Right cardiac atrium (tissue), 5 donors: ENCODE results near the gene MC1R. TPM values are rescaled to one million over a fixed set of nuclear protein-coding genes. Genes with fewer than 3 reads are reported as not detected.

Experiments used
- ATAC-seq, 2 donors: fragments of 200-7000 bp; cut with Tn5 transposase; one replicate each; pipeline versions ENCODE4 v1.8.0 to v1.9.1; 2020; ENCODE audit warnings: moderate library complexity in 2 of 2, mild to moderate bottlenecking in 1 of 2
- DNase-seq, 3 donors: peaks; one replicate each; pipeline ENCODE4 v3.0.0-alpha.2; 2020
- H3K27ac ChIP-seq: one replicate; pipeline ENCODE4 v1.5.1; 2013; ENCODE audit warnings: mild to moderate bottlenecking, low read length, control low read depth, moderate library complexity
- H3K27me3 ChIP-seq: one replicate; pipeline ENCODE4 v1.6.1; 2013; ENCODE audit not compliant: control insufficient read depth, insufficient read depth
- H3K4me1 ChIP-seq: one replicate; pipeline ENCODE4 v1.6.1; 2013; ENCODE audit warnings: low read length; ENCODE audit not compliant: control insufficient read depth, insufficient read depth
- H3K4me3 ChIP-seq: one replicate; pipeline ENCODE4 v1.5.1; 2013; ENCODE audit warnings: low read length, control low read depth
- H3K9me3 ChIP-seq: one replicate; pipeline ENCODE4 v1.6.1; 2013; ENCODE audit warnings: low read length; ENCODE audit not compliant: control insufficient read depth
- WGBS: extraction: QIAGEN DNeasy Blood & Tissue Kit; methylation state at CpG from one replicate; pipeline ENCODE4 v1.1.7; 2013; 5-methylcytosine and 5-hydroxymethylcytosine counted together
- intact Hi-C, 4 donors: fragments of 100-400 bp; cut with DNase I; formaldehyde crosslinking; loops; one replicate each; pipeline versions ENCODE4 v1.11.0 to v1.14.0; 2022 to 2023
- polyA plus RNA-seq: library from polyadenylated mRNA; stranded (reverse); fragments of 200-250 nt; gene quantifications from one replicate; pipeline ENCODE4 v1.2.3, GENCODE V29; 2013
- total RNA-seq, 4 donors: library from RNA; stranded (reverse); fragmentation: NEBNext Ultra II Directional; extraction: Animal tissue kit (Norgen Biotek cat#: 25700); gene quantifications; one replicate each; pipeline ENCODE4 v1.2.1, GENCODE V29; 2021
- donor health status: healthy with polysubstance abuse.
- donor health status: DM: no; HTN: yes; CAD: no.
- donor health status: DM: no; HTN: no; CAD: no.
- donor health status: DM: no; HTN: yes; CAD: no; lungs with severe emphysema.
- donor health status: DM: yes; HTN: yes; CAD: no.

The MC1R gene
- total and polyA plus RNA-seq, 5 donors: 1.3 to 2.6 (median 1.6) TPM

DNA sequence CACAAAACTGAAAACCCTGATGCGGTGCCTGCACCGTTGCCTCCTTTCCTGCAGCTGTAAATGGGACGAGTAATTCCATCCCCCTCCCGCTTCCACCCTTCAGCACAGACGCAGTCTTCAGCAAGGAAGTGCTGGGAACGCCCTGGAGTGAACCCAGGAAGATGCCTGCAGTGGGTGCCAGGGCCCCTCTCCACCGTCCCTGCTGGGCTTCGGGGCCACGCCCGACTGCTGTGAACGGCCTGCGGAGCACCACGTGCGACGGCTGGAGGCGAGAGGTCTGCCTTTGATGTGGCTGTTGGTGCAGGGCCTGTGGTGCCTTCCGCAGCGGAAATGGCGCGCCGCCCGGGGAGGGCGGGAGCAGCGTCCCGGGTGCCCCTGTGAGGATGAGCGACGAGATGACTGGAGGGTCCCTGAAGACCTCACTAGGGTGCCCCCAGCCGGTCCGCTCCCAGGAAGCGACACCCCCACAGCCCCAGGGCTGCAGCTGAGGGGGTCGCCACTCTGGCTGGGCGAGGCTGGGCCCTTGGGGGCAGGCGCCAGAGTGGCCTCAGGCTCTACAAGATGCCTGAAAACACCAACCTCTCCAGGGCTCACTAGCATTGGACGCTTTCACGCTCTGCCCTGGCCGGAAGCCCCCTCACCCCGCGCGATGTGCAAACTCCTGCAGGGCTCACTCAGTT lies 749 bp upstream of the MC1R start:
- ATAC-seq (peak; percentile 63 to 71), DNase-seq (peak; percentile 87 to 94 (median 94))
- Histone ChIP-seq H3K4me1 (no peaks in the 10 kb centered on the region), H3K4me3 (peak overlapping the region; percentile 2), H3K27me3 (no peaks in the 10 kb centered on the region), H3K9me3 (no peaks in the 10 kb centered on the region), H3K27ac (no peak overlapping the region)
- intact Hi-C loops: no loop called here
- WGBS: under 1% methylated on average over 39 of the region's 39 CpGs

DNA sequence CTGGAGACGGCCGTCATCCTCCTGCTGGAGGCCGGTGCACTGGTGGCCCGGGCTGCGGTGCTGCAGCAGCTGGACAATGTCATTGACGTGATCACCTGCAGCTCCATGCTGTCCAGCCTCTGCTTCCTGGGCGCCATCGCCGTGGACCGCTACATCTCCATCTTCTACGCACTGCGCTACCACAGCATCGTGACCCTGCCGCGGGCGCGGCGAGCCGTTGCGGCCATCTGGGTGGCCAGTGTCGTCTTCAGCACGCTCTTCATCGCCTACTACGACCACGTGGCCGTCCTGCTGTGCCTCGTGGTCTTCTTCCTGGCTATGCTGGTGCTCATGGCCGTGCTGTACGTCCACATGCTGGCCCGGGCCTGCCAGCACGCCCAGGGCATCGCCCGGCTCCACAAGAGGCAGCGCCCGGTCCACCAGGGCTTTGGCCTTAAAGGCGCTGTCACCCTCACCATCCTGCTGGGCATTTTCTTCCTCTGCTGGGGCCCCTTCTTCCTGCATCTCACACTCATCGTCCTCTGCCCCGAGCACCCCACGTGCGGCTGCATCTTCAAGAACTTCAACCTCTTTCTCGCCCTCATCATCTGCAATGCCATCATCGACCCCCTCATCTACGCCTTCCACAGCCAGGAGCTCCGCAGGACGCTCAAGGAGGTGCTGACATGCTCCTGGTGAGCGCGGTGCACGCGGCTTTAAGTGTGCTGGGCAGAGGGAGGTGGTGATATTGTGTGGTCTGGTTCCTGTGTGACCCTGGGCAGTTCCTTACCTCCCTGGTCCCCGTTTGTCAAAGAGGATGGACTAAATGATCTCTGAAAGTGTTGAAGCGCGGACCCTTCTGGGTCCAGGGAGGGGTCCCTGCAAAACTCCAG lies 1.1 kb downstream of the MC1R start:
- DNase-seq (peak in 1 of 3 donors; percentile 60), ATAC-seq (no peak)
- intact Hi-C loops: no loop called here
- Histone ChIP-seq H3K27me3 (no peaks in the 10 kb centered on the region), H3K4me3 (no peak overlapping the region), H3K27ac (no peak overlapping the region), H3K4me1 (no peaks in the 10 kb centered on the region), H3K9me3 (no peaks in the 10 kb centered on the region)
- 90% methylated on average over 52 of the region's 52 CpGs for WGBS

DNA sequence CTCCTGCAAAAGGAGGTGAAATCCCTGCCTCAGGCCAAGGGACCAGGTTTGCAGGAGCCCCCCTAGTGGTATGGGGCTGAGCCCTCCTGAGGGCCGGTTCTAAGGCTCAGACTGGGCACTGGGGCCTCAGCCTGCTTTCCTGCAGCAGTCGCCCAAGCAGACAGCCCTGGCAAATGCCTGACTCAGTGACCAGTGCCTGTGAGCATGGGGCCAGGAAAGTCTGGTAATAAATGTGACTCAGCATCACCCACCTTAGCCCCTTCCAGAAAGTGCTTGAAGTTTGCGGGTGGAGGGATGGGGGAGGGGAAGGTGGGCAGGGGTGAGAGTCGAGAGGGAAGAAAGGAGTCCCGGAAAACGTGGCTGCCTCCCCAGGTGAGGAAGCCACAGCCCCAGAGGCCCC lies 2.1 kb downstream of the MC1R start:
- no peak for ATAC-seq
- no peaks in the 10 kb centered on the region for H3K4me1 ChIP-seq
- H3K27ac ChIP-seq: no peak overlapping the region
- intact Hi-C loops: no loop called here
- WGBS: 52% methylated on average over 6 of the region's 6 CpGs
- peak in 1 of 3 donors; percentile 19 for DNase-seq
- H3K4me3 ChIP-seq: no peak overlapping the region
- H3K9me3 ChIP-seq: no peaks in the 10 kb centered on the region
- no peaks in the 10 kb centered on the region for H3K27me3 ChIP-seq

DNA sequence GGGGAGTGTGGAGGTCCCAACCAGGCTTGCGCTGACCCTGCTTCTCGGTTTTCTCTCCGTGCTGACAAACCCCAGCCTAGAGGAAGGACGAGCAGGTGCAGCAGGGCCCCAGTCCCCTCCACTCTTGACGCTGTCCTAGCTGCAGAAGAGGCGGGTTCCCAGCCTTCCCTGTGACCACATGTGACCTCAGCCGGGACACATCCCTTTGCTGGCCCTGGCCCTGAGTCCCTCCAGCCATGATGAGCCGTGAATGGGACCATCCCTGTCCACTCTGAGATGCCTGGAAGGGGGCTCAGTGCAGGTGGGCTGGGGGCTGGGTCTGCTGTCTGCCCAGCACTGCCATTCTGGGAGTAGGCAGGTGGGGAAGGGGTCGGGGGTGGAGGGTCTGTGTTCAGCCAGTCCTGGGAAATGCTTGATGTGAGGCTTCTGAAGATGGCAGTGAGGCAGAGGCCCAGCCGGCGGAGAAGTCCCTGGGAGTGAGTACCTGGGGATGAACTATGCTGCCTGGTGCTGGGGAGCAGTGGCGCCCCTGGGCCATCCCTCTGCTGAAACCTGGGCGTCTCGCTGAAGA lies 2.6 kb downstream of the MC1R start:
- DNase-seq: peak in 1 of 3 donors; percentile 42
- H3K27me3 ChIP-seq: no peaks in the 10 kb centered on the region
- no peaks in the 10 kb centered on the region for H3K4me1 ChIP-seq
- intact Hi-C loops: no loop called here
- 44% methylated on average over 14 of the region's 14 CpGs for WGBS
- H3K27ac ChIP-seq: no peak overlapping the region
- no peak for ATAC-seq
- H3K9me3 ChIP-seq: no peaks in the 10 kb centered on the region
- H3K4me3 ChIP-seq: no peak overlapping the region

DNA sequence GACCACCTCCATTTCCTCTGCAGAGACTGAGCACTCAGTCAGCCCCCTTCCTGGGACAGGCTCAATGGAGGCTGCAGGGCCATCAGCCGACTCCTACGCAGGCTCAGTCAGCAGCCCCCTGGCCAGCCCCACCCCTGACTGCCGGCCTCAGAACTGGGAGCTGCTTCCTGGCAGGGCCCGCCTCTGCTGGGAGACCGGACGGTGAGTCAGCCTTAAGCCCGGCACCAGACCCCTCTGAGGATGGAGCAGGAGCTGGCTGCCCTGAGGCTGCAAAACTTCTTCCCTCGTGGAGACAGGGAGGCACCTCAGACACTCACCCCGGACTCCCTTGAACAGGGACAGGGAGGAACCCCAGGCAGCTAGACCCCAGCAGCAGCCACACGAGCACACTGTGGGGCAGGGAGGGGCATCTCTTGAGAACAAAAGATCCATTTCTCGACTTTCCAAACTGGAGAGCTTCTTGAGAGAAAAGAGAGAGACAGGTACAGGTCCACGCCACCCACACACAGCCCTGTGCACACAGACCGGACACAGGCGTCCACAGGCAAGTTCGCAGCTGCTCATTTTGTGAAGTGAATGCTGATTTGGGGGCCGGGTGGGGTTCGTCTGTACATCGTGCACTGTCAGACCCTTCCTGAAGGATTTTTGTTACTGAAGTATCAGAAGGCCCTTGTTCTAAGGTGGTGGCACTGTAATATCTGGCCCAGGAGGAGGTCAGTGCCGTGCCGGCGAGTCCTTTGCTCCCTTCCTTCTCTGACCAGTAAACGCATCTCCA lies 3.2 kb downstream of the MC1R start:
- DNase-seq (peak; percentile 93 to 95 (median 93)), ATAC-seq (peak; percentile 70 to 80)
- Histone ChIP-seq H3K9me3 (no peaks in the 10 kb centered on the region), H3K4me3 (peak overlapping the region; percentile 61), H3K4me1 (no peaks in the 10 kb centered on the region), H3K27ac (peak overlapping the region; percentile 78), H3K27me3 (no peaks in the 10 kb centered on the region)
- intact Hi-C loops: no loop called here
- WGBS: 6% methylated on average over 22 of the region's 22 CpGs

DNA sequence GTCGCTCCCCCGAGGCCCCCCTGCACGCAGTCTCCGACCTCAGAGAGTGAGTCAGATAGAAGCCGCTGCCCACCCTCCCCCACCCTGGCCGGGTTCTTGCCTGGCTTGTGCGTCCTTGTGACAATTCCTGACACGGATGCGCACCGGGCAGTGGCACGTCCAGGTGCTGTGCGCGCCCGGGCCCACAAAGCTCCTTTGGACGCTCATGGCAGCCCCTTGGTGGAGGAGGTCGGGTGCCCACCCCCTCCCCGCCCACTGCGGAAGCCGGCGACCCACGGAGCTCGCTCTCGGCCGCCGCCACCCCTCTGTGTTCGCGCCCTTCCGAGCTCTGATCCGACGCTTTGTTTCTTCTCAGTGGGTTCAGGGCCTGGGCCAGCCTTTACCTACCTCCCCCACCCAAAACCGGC lies 3.8 kb downstream of the MC1R start:
- intact Hi-C loops: no loop called here
- peak overlapping the region; percentile 61 for H3K4me3 ChIP-seq
- no peaks in the 10 kb centered on the region for H3K4me1 ChIP-seq
- under 1% methylated on average over 31 of the region's 31 CpGs for WGBS
- no peaks in the 10 kb centered on the region for H3K27me3 ChIP-seq
- no peaks in the 10 kb centered on the region for H3K9me3 ChIP-seq
- DNase-seq: peak; percentile 87 to 92 (median 90)
- peak; percentile 8 to 47 for ATAC-seq
- peak overlapping the region; percentile 9 for H3K27ac ChIP-seq

DNA sequence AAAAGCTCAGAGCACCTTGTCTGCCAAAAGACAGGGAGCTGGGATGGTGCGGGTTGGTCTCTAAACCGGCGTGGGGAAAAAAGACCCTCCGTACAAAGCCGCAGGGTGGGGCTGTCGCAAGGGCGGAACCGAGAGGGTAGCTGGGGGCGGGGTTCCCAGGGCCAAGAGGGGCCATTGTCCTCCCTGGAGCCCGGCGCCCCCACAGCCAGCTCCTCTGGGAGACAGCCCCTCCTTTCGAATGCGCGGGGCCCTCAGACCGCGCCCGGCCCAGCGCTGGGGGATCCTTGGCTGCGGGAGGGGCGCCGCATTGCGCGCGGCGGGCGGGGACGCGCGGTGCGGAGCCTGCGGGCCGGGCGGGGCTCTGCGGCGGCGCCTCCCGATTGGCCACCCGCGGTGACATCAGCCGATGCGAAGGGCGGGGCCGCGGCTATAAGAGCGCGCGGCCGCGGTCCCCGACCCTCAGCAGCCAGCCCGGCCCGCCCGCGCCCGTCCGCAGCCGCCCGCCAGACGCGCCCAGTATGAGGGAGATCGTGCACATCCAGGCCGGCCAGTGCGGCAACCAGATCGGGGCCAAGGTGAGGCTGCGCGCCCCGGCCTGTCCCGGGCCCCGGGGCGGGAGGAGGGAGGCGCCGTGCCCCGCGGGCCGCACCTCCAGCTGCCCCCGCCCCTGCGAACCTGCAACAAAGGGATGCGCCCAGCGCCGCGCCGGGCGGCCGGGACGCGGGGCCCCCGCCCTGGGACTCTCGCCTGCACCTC lies 4.4 kb downstream of the MC1R start, which contains the start of gene TUBB3:
Gene TUBB3, plus strand, starts transcription at position 459 of the 756 bp plus-strand sequence. Its CDS starts 60 bp downstream, at position 519.
- Histone ChIP-seq H3K27ac (peak within 1 kb of the TSS; percentile 78), H3K9me3 (no peaks in the 10 kb centered on the region), H3K27me3 (no peaks in the 10 kb centered on the region), H3K4me3 (peak within 1 kb of the TSS; percentile 61), H3K4me1 (no peaks in the 10 kb centered on the region)
- DNase-seq (peak; percentile 86 to 91 (median 88)), ATAC-seq (peak; percentile 41 to 56)
- intact Hi-C loops: no loop called here
- WGBS: 1% methylated on average over 88 of the region's 88 CpGs

DNA sequence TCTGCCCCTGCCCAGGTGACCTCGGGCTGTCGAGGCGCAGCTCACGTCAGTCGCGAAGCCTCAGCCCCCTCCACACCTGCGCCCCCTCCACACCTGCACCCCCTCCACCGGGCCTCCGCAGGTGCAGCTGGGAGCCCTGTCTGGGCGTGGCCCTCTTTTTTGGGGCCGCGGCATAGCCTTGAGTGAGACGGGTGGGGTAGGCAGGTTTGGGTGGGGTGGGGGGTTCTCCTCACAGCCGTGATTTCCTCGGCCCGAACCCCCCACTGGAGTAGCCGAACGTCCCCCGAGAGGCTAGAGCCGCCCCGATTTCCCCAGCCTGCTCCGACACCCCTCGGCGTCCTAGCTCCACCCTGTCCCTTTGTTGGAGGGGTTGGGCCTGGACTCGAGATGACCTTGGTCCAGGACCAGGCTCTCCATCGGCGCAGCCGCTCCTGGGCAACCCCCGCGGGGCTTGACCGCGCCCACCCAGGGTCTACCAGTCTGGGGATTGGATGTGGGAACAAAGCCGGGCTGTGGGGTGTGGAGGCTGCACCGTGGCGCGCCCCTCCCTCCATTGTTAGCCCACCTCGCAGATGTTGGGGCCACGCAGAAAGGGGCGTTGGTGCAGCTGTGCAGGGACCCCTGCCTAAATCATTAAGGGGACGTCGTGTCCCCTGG lies 5.1 kb downstream of the MC1R start:
- H3K27ac ChIP-seq: no peak overlapping the region
- DNase-seq (peak in 1 of 3 donors; percentile 70), ATAC-seq (no peak)
- 3% methylated on average over 41 of the region's 41 CpGs for WGBS
- peak overlapping the region; percentile 61 for H3K4me3 ChIP-seq
- no peaks in the 10 kb centered on the region for H3K27me3 ChIP-seq
- intact Hi-C loops: no loop called here
- no peaks in the 10 kb centered on the region for H3K4me1 ChIP-seq
- no peaks in the 10 kb centered on the region for H3K9me3 ChIP-seq

DNA sequence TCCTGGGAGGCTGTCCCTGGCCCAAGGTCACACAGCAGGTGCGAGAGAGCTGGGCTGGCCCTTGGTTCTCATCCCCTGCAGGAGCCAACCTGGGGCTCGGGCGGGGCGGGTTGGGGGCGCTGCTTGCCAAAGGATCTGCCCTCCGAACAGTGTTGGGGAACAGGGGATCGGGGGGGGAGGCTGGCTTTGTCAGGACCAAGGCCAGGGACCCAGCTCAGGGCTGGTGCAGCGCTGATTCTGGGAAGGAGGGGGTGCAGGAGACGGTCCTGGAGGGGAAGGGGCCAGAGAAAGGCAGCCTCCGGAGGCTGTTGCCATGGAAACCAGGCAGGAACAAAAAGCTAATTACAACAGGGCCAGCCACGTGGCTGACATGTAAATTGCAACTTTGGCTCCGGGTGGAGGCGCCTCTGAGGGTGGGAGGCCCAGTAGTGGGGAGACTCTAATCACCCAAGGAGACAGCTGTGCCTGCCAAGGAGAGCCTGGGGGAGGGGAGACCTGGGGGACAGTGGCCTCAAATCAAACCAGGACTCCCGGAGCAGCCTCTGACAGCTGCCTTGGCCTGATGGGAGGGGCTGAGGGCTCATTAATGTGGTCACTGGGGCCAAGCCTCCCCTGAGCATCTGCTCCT lies 5.7 kb downstream of the MC1R start:
- 4% methylated on average over 14 of the region's 14 CpGs for WGBS
- intact Hi-C loops: no loop called here
- H3K9me3 ChIP-seq: no peaks in the 10 kb centered on the region
- ATAC-seq: no peak
- DNase-seq: peak in 1 of 3 donors; percentile 72
- H3K27ac ChIP-seq: no peak overlapping the region
- no peaks in the 10 kb centered on the region for H3K27me3 ChIP-seq
- H3K4me3 ChIP-seq: no peak overlapping the region
- H3K4me1 ChIP-seq: no peaks in the 10 kb centered on the region
